Suprapubic skin (tissue), 4 donors: ENCODE data around the gene TNRC6B.

ENCODE experiments used
- CTCF ChIP-seq, 2 donors: fragments of 200-600 bp in 1 of 2; fragments of 450-650 bp in 1 of 2; sonication (generic) in 1 of 2; IDR thresholded peaks; one replicate each; pipeline ENCODE4 v1.5.1; 2016 to 2019; ENCODE audit warnings: antibody characterized with exemption in 2 of 2, mild to moderate bottlenecking in 1 of 2, moderate library complexity in 1 of 2
- EP300 ChIP-seq: sonication (generic); formaldehyde crosslinking; IDR thresholded peaks from one replicate; pipeline ENCODE4 v1.6.1; 2017; ENCODE audit warnings: antibody characterized with exemption
- POLR2A ChIP-seq, 2 donors: fragments of 450-650 bp; IDR thresholded peaks; one replicate each; pipeline ENCODE4 v1.6.1; 2017; ENCODE audit warnings: antibody characterized with exemption in 2 of 2, mild to moderate bottlenecking in 2 of 2, moderate library complexity in 2 of 2
- POLR2AphosphoS5 ChIP-seq, 3 donors: sonication (generic); formaldehyde crosslinking; IDR thresholded peaks; one replicate each; pipeline ENCODE4 v1.6.1; 2017; ENCODE audit warnings: antibody characterized with exemption in 3 of 3

- TF ChIP-seq POLR2A (IDR thresholded peaks at IDR 0.05) (no peak), CTCF (IDR thresholded peaks at IDR 0.05) (no peak), EP300 (no peak), POLR2AphosphoS5 (IDR thresholded peaks at IDR 0.05) (no peak)
Observed at GRCh38 chr22:40238425-40239344, 61.0 kb downstream of the TNRC6B start.
